HEK293T (cell line): ENCODE measurements around the gene CXCL11.

ENCODE experiments used
- ARNT ChIP-seq: fragments of 450-650 bp; IDR thresholded peaks from 2 replicates; pipeline ENCODE4 v1.6.1; 2017; ENCODE audit warnings: mild to moderate bottlenecking
- BHLHE40 ChIP-seq: fragments of 450-650 bp; IDR thresholded peaks from 2 replicates; pipeline ENCODE4 v1.6.1; 2016; ENCODE audit warnings: mild to moderate bottlenecking, moderate library complexity, borderline replicate concordance
- ELF4 ChIP-seq: fragments of 450-650 bp; IDR thresholded peaks from 2 replicates; pipeline ENCODE4 v1.6.1; 2017; ENCODE audit warnings: antibody characterized with exemption
- FOXA1 ChIP-seq: fragments of 450-650 bp; IDR thresholded peaks from 2 replicates; pipeline ENCODE4 v1.6.1; 2016; ENCODE audit warnings: mild to moderate bottlenecking
- FOXK2 ChIP-seq: fragments of 450-650 bp; IDR thresholded peaks from 2 replicates; pipeline ENCODE4 v1.6.1; 2016; ENCODE audit warnings: mild to moderate bottlenecking
- FOXM1 ChIP-seq: fragments of 450-650 bp; IDR thresholded peaks from 2 replicates; pipeline ENCODE4 v1.6.1; 2017; ENCODE audit warnings: mild to moderate bottlenecking, borderline replicate concordance
- HDGF ChIP-seq: fragments of 450-650 bp; IDR thresholded peaks from 2 replicates; pipeline ENCODE4 v1.6.1; 2017; ENCODE audit warnings: antibody characterized with exemption, borderline replicate concordance
- NFRKB ChIP-seq: fragments of 450-650 bp; IDR thresholded peaks from 2 replicates; pipeline ENCODE4 v1.6.1; 2016; ENCODE audit warnings: mild to moderate bottlenecking, moderate library complexity
- PKNOX1 ChIP-seq: fragments of 450-650 bp; IDR thresholded peaks from 2 replicates; pipeline ENCODE4 v1.6.1; 2016
- SP1 ChIP-seq: fragments of 450-650 bp; IDR thresholded peaks from 2 replicates; pipeline ENCODE4 v1.6.1; 2017
- SUZ12 ChIP-seq: fragments of 450-650 bp; IDR thresholded peaks from 2 replicates; pipeline ENCODE4 v1.6.1; 2016; ENCODE audit warnings: mild to moderate bottlenecking
- TARDBP ChIP-seq: fragments of 450-650 bp; IDR thresholded peaks from 2 replicates; pipeline ENCODE4 v1.6.1; 2016

GRCh38 chr4:76084542-76084941 lies 48.7 kb upstream of the CXCL11 start:
- TF ChIP-seq PKNOX1: no peak
- no peak for TF ChIP-seq FOXM1
- TF ChIP-seq SP1: no peak
- TF ChIP-seq FOXA1: no peak
- TF ChIP-seq SUZ12: no peak
- TF ChIP-seq BHLHE40: no peak
- no peak for TF ChIP-seq FOXK2
- no peak for TF ChIP-seq HDGF
- TF ChIP-seq ARNT: no peak
- TF ChIP-seq NFRKB: no peak
- no peak for TF ChIP-seq TARDBP
- TF ChIP-seq ELF4: no peak
